HepG2 (cell line): Measurements from ENCODE around the gene NME4. TPM values are rescaled to one million over a fixed set of nuclear protein-coding genes. Genes with fewer than 3 reads are reported as not detected.

ENCODE experiments used
- ARID5B ChIP-seq: IDR thresholded peaks from 2 replicates; pipeline ENCODE4 v1.4.0; 2020; ENCODE audit warnings: mild to moderate bottlenecking, missing genetic modification reagents
- ATF7 ChIP-seq, 2 experiments: fragments of 450-650 bp in 1 of 2; sonication (generic) in 1 of 2; formaldehyde crosslinking in 1 of 2; IDR thresholded peaks; 2 replicates each; pipeline versions ENCODE4 v1.4.0 to v1.6.1; 2016 to 2020; ENCODE audit warnings: antibody characterized with exemption in 1 of 2, mild to moderate bottlenecking in 1 of 2, missing genetic modification reagents in 1 of 2
- EED ChIP-seq: sonication (generic); formaldehyde crosslinking; IDR thresholded peaks from 2 replicates; pipeline ENCODE4 v1.5.0; 2020; ENCODE audit warnings: mild to moderate bottlenecking, missing genetic modification reagents
- ERF ChIP-seq: IDR thresholded peaks from 2 replicates; pipeline ENCODE4 v1.6.1; 2018; ENCODE audit warnings: missing biosample characterization, missing genetic modification reagents
- HCFC1 ChIP-seq: fragments of 150-350 bp; IDR thresholded peaks from 2 replicates; pipeline ENCODE4 v1.6.1; 2014; ENCODE audit warnings: low read depth, low read length
- ISX ChIP-seq: sonication (generic); formaldehyde crosslinking; conservative IDR thresholded peaks from 2 replicates; pipeline ENCODE4 v1.5.0; 2020; ENCODE audit warnings: missing genetic modification reagents
- MATR3 ChIP-seq: sonication (generic); formaldehyde crosslinking; IDR thresholded peaks from 2 replicates; pipeline ENCODE4 v1.4.0; 2020; ENCODE audit warnings: missing genetic modification reagents
- MNT ChIP-seq: fragments of 450-650 bp; IDR thresholded peaks from 2 replicates; pipeline ENCODE4 v1.6.1; 2016
- PHF5A ChIP-seq: IDR thresholded peaks from one replicate; pipeline ENCODE4 v1.6.1; 2018; ENCODE audit warnings: low read depth, missing genetic modification reagents; ENCODE audit not compliant: unreplicated experiment
- ZFP82 ChIP-seq: sonication (generic); formaldehyde crosslinking; IDR thresholded peaks from 2 replicates; pipeline ENCODE4 v1.5.1; 2020; ENCODE audit warnings: mild to moderate bottlenecking, missing genetic modification reagents, borderline replicate concordance
- ZMAT3 ChIP-seq: sonication (generic); formaldehyde crosslinking; conservative IDR thresholded peaks from 2 replicates; pipeline ENCODE4 v1.7.0; 2021; ENCODE audit warnings: missing genetic modification reagents
- ZNF121 ChIP-seq: sonication (generic); formaldehyde crosslinking; IDR thresholded peaks from 2 replicates; pipeline ENCODE4 v1.5.0; 2020; ENCODE audit warnings: mild to moderate bottlenecking, missing genetic modification reagents
- ZNF232 ChIP-seq: sonication (generic); formaldehyde crosslinking; IDR thresholded peaks from 2 replicates; pipeline ENCODE4 v1.4.0; 2020; ENCODE audit warnings: missing genetic modification reagents, borderline replicate concordance
- ZNF331 ChIP-seq: sonication (generic); formaldehyde crosslinking; IDR thresholded peaks from 2 replicates; pipeline ENCODE4 v1.4.0; 2020; ENCODE audit warnings: missing genetic modification reagents
- ZNF484 ChIP-seq: sonication (generic); formaldehyde crosslinking; IDR thresholded peaks from 2 replicates; pipeline ENCODE4 v1.5.1; 2020; ENCODE audit warnings: mild to moderate bottlenecking, low read depth, missing genetic modification reagents, borderline replicate concordance
- ZNF564 ChIP-seq: sonication (generic); formaldehyde crosslinking; IDR thresholded peaks from 2 replicates; pipeline ENCODE4 v1.8.1; 2023; ENCODE audit warnings: mild to moderate bottlenecking, missing genetic modification reagents
- ZNF75D ChIP-seq: sonication (generic); formaldehyde crosslinking; IDR thresholded peaks from 2 replicates; pipeline ENCODE4 v1.8.1; 2023; ENCODE audit warnings: missing genetic modification reagents, mild to moderate bottlenecking, borderline replicate concordance
- polyA plus RNA-seq, 8 experiments: library from polyadenylated mRNA; depleted of rRNA in 3 of 8; stranded (reverse) in 7 of 8; unstranded in 1 of 8; fragments of >200 nt; fragmentation: Illumina TruSeq in 4 of 8; extraction: Trizol in 4 of 8; gene quantifications; 2 replicates each; pipeline versions ENCODE4 v1.2.1 to v1.2.3, GENCODE V29; 2011 to 2016; ENCODE audit warnings: low read depth in 4 of 8, missing spikeins in 1 of 8, mixed read lengths in 1 of 8; ENCODE audit not compliant: insufficient read depth in 1 of 8
- total RNA-seq, 5 experiments: library from RNA; depleted of rRNA; stranded (reverse); fragments of >200 nt; fragmentation: Illumina TruSeq; extraction: Trizol; gene quantifications; 2 replicates each; pipeline ENCODE4 v1.2.3, GENCODE V29; 2016; ENCODE audit warnings: low read depth in 1 of 5
- TF ChIP-seq, protein P1 (sequence below): sonication (generic); formaldehyde crosslinking; IDR thresholded peaks from 2 replicates; pipeline ENCODE4 v1.4.0; 2020; ENCODE audit warnings: missing genetic modification reagents

The NME4 gene
- total and polyA plus RNA-seq, 2 of the 13 experiments (the other 11 are each of a cell fraction or from before 2014, with no cell fraction given): 121 to 263 TPM

- peak; percentile 74; the same call in 1 of the 2 replicates for TF ChIP-seq ZNF564 (CRISPR knock-in tag)
- TF ChIP-seq MATR3 (CRISPR knock-in tag): no peak
- no peak for TF ChIP-seq ZMAT3 (CRISPR knock-in tag)
- peak; percentile 36; the same call in 1 of the 2 replicates for TF ChIP-seq ZNF232 (CRISPR knock-in tag)
- TF ChIP-seq ZNF484 (CRISPR knock-in tag): no peak
- no peak for TF ChIP-seq PHF5A (CRISPR knock-in tag)
- TF ChIP-seq MNT: peak; percentile 73
- no peak for TF ChIP-seq ISX (CRISPR knock-in tag)
- peak; percentile 80; the same call in 1 of the 2 replicates for TF ChIP-seq ERF (CRISPR knock-in tag)
- peak; percentile 71 for TF ChIP-seq ZNF121 (CRISPR knock-in tag)
- TF ChIP-seq, protein P1, sequence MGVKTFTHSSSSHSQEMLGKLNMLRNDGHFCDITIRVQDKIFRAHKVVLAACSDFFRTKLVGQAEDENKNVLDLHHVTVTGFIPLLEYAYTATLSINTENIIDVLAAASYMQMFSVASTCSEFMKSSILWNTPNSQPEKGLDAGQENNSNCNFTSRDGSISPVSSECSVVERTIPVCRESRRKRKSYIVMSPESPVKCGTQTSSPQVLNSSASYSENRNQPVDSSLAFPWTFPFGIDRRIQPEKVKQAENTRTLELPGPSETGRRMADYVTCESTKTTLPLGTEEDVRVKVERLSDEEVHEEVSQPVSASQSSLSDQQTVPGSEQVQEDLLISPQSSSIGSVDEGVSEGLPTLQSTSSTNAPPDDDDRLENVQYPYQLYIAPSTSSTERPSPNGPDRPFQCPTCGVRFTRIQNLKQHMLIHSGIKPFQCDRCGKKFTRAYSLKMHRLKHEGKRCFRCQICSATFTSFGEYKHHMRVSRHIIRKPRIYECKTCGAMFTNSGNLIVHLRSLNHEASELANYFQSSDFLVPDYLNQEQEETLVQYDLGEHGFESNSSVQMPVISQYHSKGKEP: 0 out of 2 replicates have a peak, but pooled peaks have one; percentile 26
- 0 out of 2 replicates have a peak, but pooled peaks have one; percentile 59 for TF ChIP-seq EED (CRISPR knock-in tag)
- no peak for TF ChIP-seq ZNF75D (CRISPR knock-in tag)
- TF ChIP-seq ZNF331 (CRISPR knock-in tag): peak; percentile 96
- no peak for TF ChIP-seq HCFC1
- TF ChIP-seq ATF7 (IDR thresholded peaks at IDR 0.05): no peak
- 0 out of 2 replicates have a peak, but pooled peaks have one; percentile 70 for TF ChIP-seq ATF7 (CRISPR knock-in tag; IDR thresholded peaks at IDR 0.05)
- TF ChIP-seq ZFP82: no peak
- TF ChIP-seq ARID5B (CRISPR knock-in tag): peak; percentile 93
Measured at GRCh38 chr16:405548-406506, 8.8 kb downstream of the NME4 start (continued).
